NCI-H146 treated with DMSO at 0.1 percent for 48 hours (cell line): ENCODE data around the gene RBM17.
"Not testable (repeated sequence)": the region's sequence is repeated elsewhere in the genome, so short reads cannot be mapped to it uniquely, and the experiment has no call there.

Source experiments
- DNase-seq: peaks from one replicate; lab custom pipeline; 2025; ENCODE audit not compliant: unreplicated experiment; lab: John Stamatoyannopoulos, UW

RBM17 gene

GRCh38 chr10:6077071-6077675 lies 11.7 kb upstream of the RBM17 start:
- no peak for DNase-seq

- DNase-seq = no peak
Observed at GRCh38 chr10:6079044-6079443, 9.8 kb upstream of the RBM17 start.

GRCh38 chr10:6080417-6080973 lies 8.3 kb upstream of the RBM17 start:
- DNase-seq = no peak

GRCh38 chr10:6082496-6083395 lies 6.1 kb upstream of the RBM17 start:
- DNase-seq = no peak

GRCh38 chr10:6083523-6084475 lies 5.0 kb upstream of the RBM17 start:
- no peak for DNase-seq

DNA sequence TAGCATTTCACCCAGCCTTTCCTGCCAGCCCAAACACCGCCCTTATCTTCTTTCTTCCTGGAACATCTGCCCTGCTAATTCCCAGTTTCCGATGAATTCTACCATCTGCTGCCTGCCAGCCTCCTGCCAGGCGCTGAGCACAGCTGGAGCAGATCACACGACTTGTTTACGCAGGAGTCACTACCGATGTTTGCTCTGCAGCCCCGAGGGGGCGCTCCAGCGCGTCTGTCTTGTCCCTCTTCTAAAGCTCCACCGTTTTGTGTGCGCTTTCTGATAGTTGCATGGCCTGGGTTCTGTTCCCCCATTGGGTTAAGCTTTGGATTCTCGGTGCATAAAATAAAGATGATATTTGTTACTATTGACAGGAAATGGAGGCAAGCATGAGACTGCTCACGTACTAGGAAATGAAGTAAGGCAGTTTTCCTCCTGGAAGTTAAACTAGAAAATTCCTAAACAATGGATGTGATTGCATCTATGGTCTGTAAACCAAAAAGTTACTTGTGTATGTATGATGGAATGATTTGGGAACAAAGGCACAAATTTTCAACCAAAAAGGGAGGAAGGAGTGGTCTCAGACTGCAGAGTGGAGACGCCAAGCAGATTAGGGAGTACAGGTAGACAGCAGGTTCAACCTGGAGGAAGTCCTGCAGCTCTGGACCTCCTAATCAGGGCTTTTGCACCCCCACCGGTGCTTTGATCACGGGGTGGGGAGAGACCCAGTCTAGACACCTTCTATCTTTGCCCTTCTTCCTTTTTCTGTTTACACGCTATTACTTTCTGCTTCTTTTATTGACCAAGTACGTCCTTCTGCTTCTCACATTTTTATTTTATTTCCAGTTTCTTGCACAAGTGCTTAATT lies 2.2 kb upstream of the RBM17 start:
- DNase-seq = peak; percentile 96

GRCh38 chr10:6089334-6090219 lies 743 bp downstream of the RBM17 start:
- peak; percentile 27 for DNase-seq

- DNase-seq = no peak
Observed at GRCh38 chr10:6091630-6092029, 2.8 kb downstream of the RBM17 start.

DNA sequence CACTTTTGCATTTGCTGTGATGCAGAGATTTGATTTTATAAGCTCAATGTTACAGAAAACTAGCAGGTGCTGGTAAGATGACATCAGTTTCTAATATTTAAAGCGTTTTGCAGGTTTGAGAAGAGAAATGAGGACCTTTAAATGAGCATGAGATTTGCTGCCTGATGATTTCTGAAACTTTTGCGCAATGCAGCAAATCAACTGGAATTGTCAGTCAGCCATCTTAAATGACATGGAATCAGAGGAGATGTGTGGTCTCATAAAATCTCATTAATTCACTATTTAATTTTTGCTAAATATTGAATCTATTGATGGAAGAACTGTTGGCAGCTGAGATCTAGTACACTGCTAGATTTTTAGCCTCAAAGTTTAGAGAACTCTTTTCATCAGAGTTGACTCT lies 3.9 kb downstream of the RBM17 start:
- no peak for DNase-seq

GRCh38 chr10:6095810-6096570 lies 7.2 kb downstream of the RBM17 start:
- no peak for DNase-seq

- DNase-seq = no peak
Observed at GRCh38 chr10:6097063-6097462, 8.2 kb downstream of the RBM17 start.

DNA sequence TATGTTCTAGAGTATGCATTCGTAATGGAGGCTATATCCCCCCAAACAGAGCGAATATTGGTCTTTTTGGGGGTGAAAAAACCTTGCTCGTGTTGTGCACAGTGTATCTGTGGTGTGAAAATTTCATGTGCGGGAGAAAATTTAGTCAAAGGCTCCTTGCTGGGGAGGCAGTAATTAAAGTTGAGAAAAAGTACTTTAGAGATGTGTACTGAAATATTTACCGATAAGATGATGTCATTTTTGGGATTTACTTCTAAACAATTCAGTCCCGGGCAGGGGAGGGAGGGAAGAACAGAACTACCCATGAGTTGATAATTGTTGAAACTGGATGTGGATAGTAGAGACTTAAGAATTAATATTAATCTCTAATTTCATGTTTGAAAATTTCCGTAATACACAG lies 9.3 kb downstream of the RBM17 start:
- DNase-seq = no peak

- no peak for DNase-seq
Observed at GRCh38 chr10:6100370-6100769, 11.5 kb downstream of the RBM17 start.

GRCh38 chr10:6101181-6101580 lies 12.3 kb downstream of the RBM17 start:
- no peak for DNase-seq

DNA sequence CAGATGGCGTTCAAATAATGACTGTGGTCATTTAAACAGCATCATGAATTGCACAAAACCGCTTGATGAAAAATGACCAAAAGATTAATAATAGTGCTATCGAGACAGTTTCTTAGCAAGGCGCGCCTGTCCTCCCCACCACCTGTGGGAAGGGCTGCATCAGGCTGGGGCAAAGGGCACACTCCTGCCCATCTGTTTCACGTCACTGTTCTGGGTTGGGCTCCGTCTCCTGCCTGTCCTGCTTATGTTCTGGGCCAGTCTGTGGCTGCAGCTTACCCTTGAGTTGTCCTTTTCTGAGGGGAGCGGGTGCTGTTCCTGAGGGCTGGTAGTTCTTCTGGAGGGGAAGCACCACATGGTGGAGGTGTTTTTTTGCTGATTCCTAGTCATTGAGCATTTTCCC lies 13.3 kb downstream of the RBM17 start:
- no peak for DNase-seq

- DNase-seq = no peak
Observed at GRCh38 chr10:6103591-6103990, 14.8 kb downstream of the RBM17 start.

DNA sequence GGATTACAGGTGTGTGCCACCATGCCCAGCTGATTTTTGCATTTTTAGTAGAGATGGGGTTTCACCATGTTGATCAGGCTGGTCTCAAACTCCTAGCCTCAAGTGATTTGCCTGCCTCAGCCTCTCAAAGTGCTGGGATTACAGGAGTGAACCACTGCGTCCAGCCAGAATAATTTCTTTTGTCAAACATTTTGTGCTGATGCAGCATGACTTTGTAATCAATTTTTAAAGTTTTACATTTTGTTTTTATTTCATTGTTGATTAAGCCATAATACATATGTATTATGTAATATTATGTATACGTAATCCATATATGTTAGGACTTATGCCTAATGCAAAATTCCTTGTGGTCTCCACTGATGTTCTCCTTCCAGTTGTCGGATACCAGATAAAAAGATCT lies 18.8 kb downstream of the RBM17 start:
- DNase-seq = not testable (repeated sequence)

DNA sequence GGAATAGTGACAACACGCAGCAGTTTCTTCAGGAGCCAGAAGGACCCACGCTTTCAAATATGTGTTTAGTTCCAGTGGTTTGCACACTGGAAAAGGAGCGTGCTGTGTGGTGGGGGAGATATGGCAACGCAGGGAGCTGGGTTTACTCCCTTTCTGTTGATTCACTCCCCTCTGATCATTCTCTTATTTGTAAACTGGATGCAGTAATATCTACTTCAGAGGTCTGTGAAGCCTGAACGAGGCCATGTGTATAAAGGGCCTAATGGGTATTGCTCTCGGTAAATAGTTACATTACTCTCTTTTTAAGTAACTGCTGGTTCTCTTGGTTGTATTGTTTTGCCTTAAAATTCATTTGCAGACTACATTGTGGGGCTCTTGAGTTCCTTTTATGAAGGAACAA lies 19.2 kb downstream of the RBM17 start:
- DNase-seq = no peak
